ENCODE results near the gene MMUT.
"Not testable (repeated sequence)": the region's sequence is repeated elsewhere in the genome, so short reads cannot be mapped to it uniquely, and the experiment has no call there.

The MMUT gene

GRCh38 chr6:49479308-49479970 is 16.4 kb upstream of the MMUT start:
- Histone ChIP-seq H3K4me1 (ENCODE audit: control insufficient read depth, insufficient read depth, low read length) (no peaks in the 10 kb centered on the region), H3K27me3 (ENCODE audit: control insufficient read depth, insufficient read depth, low read length, poor library complexity, severe bottlenecking) (no peaks in the 10 kb centered on the region), H3K27ac (ENCODE audit: insufficient read depth, low read depth, low read length, poor library complexity, severe bottlenecking) (no peak overlapping the region), H3K9me3 (ENCODE audit: control insufficient read depth, low read length) (no peaks in the 10 kb centered on the region), H3K36me3 (ENCODE audit: control insufficient read depth, insufficient read depth, low read length) (no peaks in the 10 kb centered on the region), H3K4me3 (ENCODE audit: insufficient read depth, low read depth, low read length) (no peak overlapping the region)
- 83 to 94% methylated on average over 3 of the region's 3 CpGs for WGBS, 2 experiments

GRCh38 chr6:49476564-49476963 is 13.5 kb upstream of the MMUT start:
- H3K27ac ChIP-seq (ENCODE audit: insufficient read depth, low read depth, low read length, poor library complexity, severe bottlenecking); H3K9me3 ChIP-seq (ENCODE audit: control insufficient read depth, low read length); H3K4me3 ChIP-seq (ENCODE audit: insufficient read depth, low read depth, low read length); H3K27me3 ChIP-seq (ENCODE audit: control insufficient read depth, insufficient read depth, low read length, poor library complexity, severe bottlenecking); H3K4me1 ChIP-seq (ENCODE audit: control insufficient read depth, insufficient read depth, low read length): not testable (repeated sequence)
- peaks cover 12% of the 10 kb centered on the region for H3K36me3 ChIP-seq (ENCODE audit: control insufficient read depth, insufficient read depth, low read length)
- 88 to 94% methylated on average over 2 of the region's 2 CpGs for WGBS, 2 experiments

DNA sequence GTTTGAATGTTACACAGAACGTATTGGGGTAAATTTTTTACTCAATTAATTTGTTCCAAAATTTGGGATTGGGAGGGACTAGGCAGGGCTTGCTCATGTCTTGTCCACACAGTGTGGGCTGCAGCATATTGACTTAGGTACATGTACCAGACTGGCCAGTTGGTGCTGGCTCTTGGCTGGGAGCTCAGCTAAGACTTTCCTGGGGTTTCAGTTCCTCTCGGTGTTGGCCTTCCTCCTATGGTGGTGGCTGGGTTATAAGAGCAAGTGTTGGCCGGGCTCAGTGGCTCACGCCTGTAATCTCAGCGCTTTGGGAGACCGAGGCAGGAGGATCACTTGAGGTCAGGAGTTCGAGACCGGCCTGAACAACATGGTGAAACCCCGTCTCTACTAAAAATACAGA is 5.0 kb upstream of the MMUT start:
- no peak overlapping the region for H3K4me3 ChIP-seq (ENCODE audit: insufficient read depth, low read depth, low read length)
- H3K36me3 ChIP-seq (ENCODE audit: control insufficient read depth, insufficient read depth, low read length) = peaks cover 13% of the 10 kb centered on the region
- WGBS, 2 experiments = 94 to 96% methylated on average over 9 of the region's 9 CpGs
- H3K4me1 ChIP-seq (ENCODE audit: control insufficient read depth, insufficient read depth, low read length) = peaks cover 7% of the 10 kb centered on the region
- no peaks in the 10 kb centered on the region for H3K9me3 ChIP-seq (ENCODE audit: control insufficient read depth, low read length)
- H3K27me3 ChIP-seq (ENCODE audit: control insufficient read depth, insufficient read depth, low read length, poor library complexity, severe bottlenecking) = no peaks in the 10 kb centered on the region
- H3K27ac ChIP-seq (ENCODE audit: insufficient read depth, low read depth, low read length, poor library complexity, severe bottlenecking) = no peak overlapping the region

DNA sequence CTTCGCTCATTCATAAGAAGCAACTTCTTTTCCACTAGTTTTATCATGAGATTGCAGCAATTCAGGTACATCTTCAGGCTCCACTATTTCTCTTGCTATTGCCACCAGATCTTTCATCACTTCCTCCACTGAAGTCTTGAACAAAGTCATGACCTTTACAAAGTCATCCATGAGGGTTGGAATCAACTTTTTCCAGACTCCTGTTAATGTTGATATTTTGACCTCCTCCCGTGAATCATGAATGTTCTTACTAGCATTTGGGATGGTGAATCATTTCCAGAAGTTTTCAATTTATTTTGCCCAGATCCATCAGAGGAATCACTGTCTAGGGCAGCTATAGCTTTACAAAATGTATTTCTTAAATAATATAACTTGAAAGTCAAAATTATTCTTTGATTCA is 1.6 kb upstream of the MMUT start:
- H3K36me3 ChIP-seq (ENCODE audit: control insufficient read depth, insufficient read depth, low read length) = no peaks in the 10 kb centered on the region
- H3K27me3 ChIP-seq (ENCODE audit: control insufficient read depth, insufficient read depth, low read length, poor library complexity, severe bottlenecking) = no peaks in the 10 kb centered on the region
- H3K4me3 ChIP-seq (ENCODE audit: insufficient read depth, low read depth, low read length) = peak overlapping the region; percentile 85
- no peaks in the 10 kb centered on the region for H3K9me3 ChIP-seq (ENCODE audit: control insufficient read depth, low read length)
- 93% methylated on average over 2 of the region's 2 CpGs for WGBS, 2 experiments
- no peak overlapping the region for H3K27ac ChIP-seq (ENCODE audit: insufficient read depth, low read depth, low read length, poor library complexity, severe bottlenecking)
- H3K4me1 ChIP-seq (ENCODE audit: control insufficient read depth, insufficient read depth, low read length) = peaks cover 7% of the 10 kb centered on the region

DNA sequence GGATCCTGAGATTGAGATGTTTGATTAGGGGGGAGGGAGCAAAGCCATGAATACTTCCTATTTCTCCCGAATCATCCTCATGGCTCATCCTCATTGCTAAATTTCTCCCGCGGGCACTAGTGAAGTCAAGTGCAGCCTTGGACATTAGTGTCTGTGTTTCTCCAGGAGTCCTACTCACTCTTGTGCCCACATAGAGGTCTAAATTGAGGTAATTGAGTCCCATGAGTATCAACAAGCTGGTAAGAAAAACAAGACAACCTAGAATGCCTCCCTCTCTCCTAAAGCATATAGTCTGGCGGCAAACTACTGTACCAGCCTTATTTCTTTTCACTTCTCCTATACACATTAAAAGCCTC is 537 bp upstream of the MMUT start:
- H3K36me3 ChIP-seq (ENCODE audit: control insufficient read depth, insufficient read depth, low read length) = no peaks in the 10 kb centered on the region
- H3K4me1 ChIP-seq (ENCODE audit: control insufficient read depth, insufficient read depth, low read length) = peaks cover 7% of the 10 kb centered on the region
- H3K4me3 ChIP-seq (ENCODE audit: insufficient read depth, low read depth, low read length) = peak overlapping the region; percentile 85
- 1% methylated on average over 3 to 4 of the region's 4 CpGs for WGBS, 2 experiments
- no peaks in the 10 kb centered on the region for H3K27me3 ChIP-seq (ENCODE audit: control insufficient read depth, insufficient read depth, low read length, poor library complexity, severe bottlenecking)
- no peaks in the 10 kb centered on the region for H3K9me3 ChIP-seq (ENCODE audit: control insufficient read depth, low read length)
- H3K27ac ChIP-seq (ENCODE audit: insufficient read depth, low read depth, low read length, poor library complexity, severe bottlenecking) = no peak overlapping the region

- Histone ChIP-seq H3K27me3 (ENCODE audit: control insufficient read depth, insufficient read depth, low read length, poor library complexity, severe bottlenecking) (no peaks in the 10 kb centered on the region), H3K27ac (ENCODE audit: insufficient read depth, low read depth, low read length, poor library complexity, severe bottlenecking) (no peak overlapping the region), H3K4me3 (ENCODE audit: insufficient read depth, low read depth, low read length) (peak overlapping the region; percentile 85), H3K9me3 (ENCODE audit: control insufficient read depth, low read length) (no peaks in the 10 kb centered on the region), H3K36me3 (ENCODE audit: control insufficient read depth, insufficient read depth, low read length) (no peaks in the 10 kb centered on the region), H3K4me1 (ENCODE audit: control insufficient read depth, insufficient read depth, low read length) (peaks cover 7% of the 10 kb centered on the region)
- WGBS, 2 experiments = 5 to 7% methylated on average over 7 of the region's 7 CpGs
These were observed 490 bp downstream of the MMUT start for GRCh38 chr6:49462599-49462926.

GRCh38 chr6:49462071-49462470 is 982 bp downstream of the MMUT start:
- 85 to 93% methylated on average over 2 to 3 of the region's 3 CpGs for WGBS, 2 experiments
- Histone ChIP-seq H3K9me3 (ENCODE audit: control insufficient read depth, low read length) (no peaks in the 10 kb centered on the region), H3K27ac (ENCODE audit: insufficient read depth, low read depth, low read length, poor library complexity, severe bottlenecking) (no peak overlapping the region), H3K4me3 (ENCODE audit: insufficient read depth, low read depth, low read length) (peak overlapping the region; percentile 85), H3K27me3 (ENCODE audit: control insufficient read depth, insufficient read depth, low read length, poor library complexity, severe bottlenecking) (no peaks in the 10 kb centered on the region), H3K4me1 (ENCODE audit: control insufficient read depth, insufficient read depth, low read length) (peaks cover 7% of the 10 kb centered on the region), H3K36me3 (ENCODE audit: control insufficient read depth, insufficient read depth, low read length) (no peaks in the 10 kb centered on the region)

DNA sequence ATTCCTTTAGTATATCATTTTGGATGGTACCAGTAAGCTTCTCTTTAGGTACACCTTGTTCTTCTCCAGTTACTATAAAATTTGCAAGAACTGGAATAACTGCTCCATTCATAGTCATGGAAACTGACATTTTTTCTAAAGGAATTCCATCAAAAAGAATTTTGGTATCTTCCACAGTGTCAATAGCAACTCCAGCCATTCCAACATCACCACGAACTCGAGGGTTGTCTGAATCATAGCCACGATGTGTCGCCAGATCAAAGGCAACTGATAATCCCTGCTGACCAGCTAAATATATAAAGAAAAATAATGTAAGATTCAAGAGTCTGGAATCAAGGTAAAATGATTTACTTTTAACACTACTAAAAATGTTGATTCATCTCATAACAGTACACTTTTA is 5.3 kb downstream of the MMUT start:
- Histone ChIP-seq H3K4me3 (ENCODE audit: insufficient read depth, low read depth, low read length) (no peak overlapping the region), H3K36me3 (ENCODE audit: control insufficient read depth, insufficient read depth, low read length) (no peaks in the 10 kb centered on the region), H3K4me1 (ENCODE audit: control insufficient read depth, insufficient read depth, low read length) (no peaks in the 10 kb centered on the region), H3K27me3 (ENCODE audit: control insufficient read depth, insufficient read depth, low read length, poor library complexity, severe bottlenecking) (no peaks in the 10 kb centered on the region), H3K27ac (ENCODE audit: insufficient read depth, low read depth, low read length, poor library complexity, severe bottlenecking) (no peak overlapping the region), H3K9me3 (ENCODE audit: control insufficient read depth, low read length) (no peaks in the 10 kb centered on the region)
- 91% methylated on average over 2 to 4 of the region's 4 CpGs for WGBS, 2 experiments

DNA sequence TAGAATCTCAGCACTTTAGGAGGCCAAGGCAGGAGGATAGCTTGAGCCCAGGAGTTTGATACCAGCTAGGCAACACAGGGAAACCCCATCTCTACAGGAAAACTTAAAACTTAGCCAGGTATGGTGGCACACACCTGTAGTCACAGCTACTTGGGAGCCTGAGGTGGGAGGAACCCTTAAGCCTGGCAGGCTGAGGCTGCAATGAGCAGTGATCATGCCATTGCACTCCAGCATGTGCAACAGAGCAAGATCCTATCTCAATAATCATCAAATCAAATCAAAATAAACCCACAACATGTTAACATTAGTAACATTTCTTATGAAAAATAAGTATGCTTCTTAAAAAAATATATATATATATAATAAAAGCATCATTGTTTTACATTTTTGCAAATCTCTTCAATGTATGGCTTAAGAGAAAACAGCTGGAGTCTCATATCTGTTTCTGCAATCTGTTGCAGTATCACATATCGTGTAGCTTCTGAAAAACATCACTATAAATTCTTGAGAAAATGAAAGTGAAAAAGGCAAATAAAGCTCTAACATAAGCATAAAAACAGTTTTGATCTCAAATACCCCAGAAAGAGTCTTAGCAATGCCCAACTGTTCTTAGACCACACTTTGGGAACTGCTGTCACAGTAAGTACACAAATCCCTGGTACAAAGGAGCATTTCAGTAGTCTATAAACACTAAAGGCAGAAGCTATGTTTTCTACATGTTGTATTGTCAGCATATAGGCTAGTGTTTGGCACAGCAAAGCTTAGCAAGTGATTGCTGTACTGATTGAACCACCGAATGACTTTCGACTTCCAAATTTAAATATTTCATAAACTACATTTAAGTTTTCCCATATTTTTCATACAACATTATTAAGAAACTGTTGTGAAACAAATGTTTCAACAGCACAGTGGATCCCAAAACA is 8.0 kb downstream of the MMUT start:
- no peaks in the 10 kb centered on the region for H3K36me3 ChIP-seq (ENCODE audit: control insufficient read depth, insufficient read depth, low read length)
- H3K27me3 ChIP-seq (ENCODE audit: control insufficient read depth, insufficient read depth, low read length, poor library complexity, severe bottlenecking) = no peaks in the 10 kb centered on the region
- H3K9me3 ChIP-seq (ENCODE audit: control insufficient read depth, low read length) = no peaks in the 10 kb centered on the region
- H3K4me3 ChIP-seq (ENCODE audit: insufficient read depth, low read depth, low read length) = no peak overlapping the region
- no peaks in the 10 kb centered on the region for H3K4me1 ChIP-seq (ENCODE audit: control insufficient read depth, insufficient read depth, low read length)
- 94 to 100% methylated on average over 3 of the region's 3 CpGs for WGBS, 2 experiments
- H3K27ac ChIP-seq (ENCODE audit: insufficient read depth, low read depth, low read length, poor library complexity, severe bottlenecking) = no peak overlapping the region

DNA sequence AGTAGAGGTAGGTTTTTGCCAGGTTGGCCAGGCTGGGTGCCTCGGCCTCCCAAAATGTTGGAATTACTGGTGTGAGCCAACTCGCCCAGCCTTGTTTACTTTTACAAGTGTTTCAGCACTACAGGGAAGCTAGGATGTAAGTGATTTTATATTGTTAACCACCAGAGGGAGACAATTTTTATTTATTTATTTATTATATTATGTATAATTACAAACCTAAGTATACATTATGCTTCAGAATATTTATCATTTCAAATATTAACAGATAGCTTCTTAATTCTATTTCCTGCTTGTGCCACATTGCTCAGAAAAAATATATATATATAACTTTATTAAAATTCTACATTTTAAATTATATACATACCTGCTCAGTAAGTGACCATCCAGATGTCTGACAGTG is 9.8 kb downstream of the MMUT start:
- no peaks in the 10 kb centered on the region for H3K9me3 ChIP-seq (ENCODE audit: control insufficient read depth, low read length)
- no peaks in the 10 kb centered on the region for H3K27me3 ChIP-seq (ENCODE audit: control insufficient read depth, insufficient read depth, low read length, poor library complexity, severe bottlenecking)
- 88 to 95% methylated on average over 2 of the region's 2 CpGs for WGBS, 2 experiments
- H3K4me3 ChIP-seq (ENCODE audit: insufficient read depth, low read depth, low read length) = no peak overlapping the region
- no peaks in the 10 kb centered on the region for H3K36me3 ChIP-seq (ENCODE audit: control insufficient read depth, insufficient read depth, low read length)
- no peaks in the 10 kb centered on the region for H3K4me1 ChIP-seq (ENCODE audit: control insufficient read depth, insufficient read depth, low read length)
- no peak overlapping the region for H3K27ac ChIP-seq (ENCODE audit: insufficient read depth, low read depth, low read length, poor library complexity, severe bottlenecking)
